ENCODE results near the gene MMP24.

- TF ChIP-seq, protein P1, sequence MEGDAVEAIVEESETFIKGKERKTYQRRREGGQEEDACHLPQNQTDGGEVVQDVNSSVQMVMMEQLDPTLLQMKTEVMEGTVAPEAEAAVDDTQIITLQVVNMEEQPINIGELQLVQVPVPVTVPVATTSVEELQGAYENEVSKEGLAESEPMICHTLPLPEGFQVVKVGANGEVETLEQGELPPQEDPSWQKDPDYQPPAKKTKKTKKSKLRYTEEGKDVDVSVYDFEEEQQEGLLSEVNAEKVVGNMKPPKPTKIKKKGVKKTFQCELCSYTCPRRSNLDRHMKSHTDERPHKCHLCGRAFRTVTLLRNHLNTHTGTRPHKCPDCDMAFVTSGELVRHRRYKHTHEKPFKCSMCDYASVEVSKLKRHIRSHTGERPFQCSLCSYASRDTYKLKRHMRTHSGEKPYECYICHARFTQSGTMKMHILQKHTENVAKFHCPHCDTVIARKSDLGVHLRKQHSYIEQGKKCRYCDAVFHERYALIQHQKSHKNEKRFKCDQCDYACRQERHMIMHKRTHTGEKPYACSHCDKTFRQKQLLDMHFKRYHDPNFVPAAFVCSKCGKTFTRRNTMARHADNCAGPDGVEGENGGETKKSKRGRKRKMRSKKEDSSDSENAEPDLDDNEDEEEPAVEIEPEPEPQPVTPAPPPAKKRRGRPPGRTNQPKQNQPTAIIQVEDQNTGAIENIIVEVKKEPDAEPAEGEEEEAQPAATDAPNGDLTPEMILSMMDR (conservative IDR thresholded peaks at IDR 0.05; ENCODE audit: low read depth in 2 of 2) = no peak
- TF ChIP-seq POLR2AphosphoS5 (IDR thresholded peaks at IDR 0.05; ENCODE audit: low read depth) (no peak), EZH2phosphoT487 (IDR thresholded peaks at IDR 0.05; ENCODE audit: unreplicated experiment) (no peak)
- TF ChIP-seq, protein P2, sequence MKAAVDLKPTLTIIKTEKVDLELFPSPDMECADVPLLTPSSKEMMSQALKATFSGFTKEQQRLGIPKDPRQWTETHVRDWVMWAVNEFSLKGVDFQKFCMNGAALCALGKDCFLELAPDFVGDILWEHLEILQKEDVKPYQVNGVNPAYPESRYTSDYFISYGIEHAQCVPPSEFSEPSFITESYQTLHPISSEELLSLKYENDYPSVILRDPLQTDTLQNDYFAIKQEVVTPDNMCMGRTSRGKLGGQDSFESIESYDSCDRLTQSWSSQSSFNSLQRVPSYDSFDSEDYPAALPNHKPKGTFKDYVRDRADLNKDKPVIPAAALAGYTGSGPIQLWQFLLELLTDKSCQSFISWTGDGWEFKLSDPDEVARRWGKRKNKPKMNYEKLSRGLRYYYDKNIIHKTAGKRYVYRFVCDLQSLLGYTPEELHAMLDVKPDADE (IDR thresholded peaks at IDR 0.05) = no peak
- TF ChIP-seq, protein P3, sequence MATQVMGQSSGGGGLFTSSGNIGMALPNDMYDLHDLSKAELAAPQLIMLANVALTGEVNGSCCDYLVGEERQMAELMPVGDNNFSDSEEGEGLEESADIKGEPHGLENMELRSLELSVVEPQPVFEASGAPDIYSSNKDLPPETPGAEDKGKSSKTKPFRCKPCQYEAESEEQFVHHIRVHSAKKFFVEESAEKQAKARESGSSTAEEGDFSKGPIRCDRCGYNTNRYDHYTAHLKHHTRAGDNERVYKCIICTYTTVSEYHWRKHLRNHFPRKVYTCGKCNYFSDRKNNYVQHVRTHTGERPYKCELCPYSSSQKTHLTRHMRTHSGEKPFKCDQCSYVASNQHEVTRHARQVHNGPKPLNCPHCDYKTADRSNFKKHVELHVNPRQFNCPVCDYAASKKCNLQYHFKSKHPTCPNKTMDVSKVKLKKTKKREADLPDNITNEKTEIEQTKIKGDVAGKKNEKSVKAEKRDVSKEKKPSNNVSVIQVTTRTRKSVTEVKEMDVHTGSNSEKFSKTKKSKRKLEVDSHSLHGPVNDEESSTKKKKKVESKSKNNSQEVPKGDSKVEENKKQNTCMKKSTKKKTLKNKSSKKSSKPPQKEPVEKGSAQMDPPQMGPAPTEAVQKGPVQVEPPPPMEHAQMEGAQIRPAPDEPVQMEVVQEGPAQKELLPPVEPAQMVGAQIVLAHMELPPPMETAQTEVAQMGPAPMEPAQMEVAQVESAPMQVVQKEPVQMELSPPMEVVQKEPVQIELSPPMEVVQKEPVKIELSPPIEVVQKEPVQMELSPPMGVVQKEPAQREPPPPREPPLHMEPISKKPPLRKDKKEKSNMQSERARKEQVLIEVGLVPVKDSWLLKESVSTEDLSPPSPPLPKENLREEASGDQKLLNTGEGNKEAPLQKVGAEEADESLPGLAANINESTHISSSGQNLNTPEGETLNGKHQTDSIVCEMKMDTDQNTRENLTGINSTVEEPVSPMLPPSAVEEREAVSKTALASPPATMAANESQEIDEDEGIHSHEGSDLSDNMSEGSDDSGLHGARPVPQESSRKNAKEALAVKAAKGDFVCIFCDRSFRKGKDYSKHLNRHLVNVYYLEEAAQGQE (IDR thresholded peaks at IDR 0.05; ENCODE audit: unreplicated experiment) = no peak
These were observed 58.7 kb downstream of the MMP24 start for GRCh38 chr20:35284992-35285805.

All from GM23338 (cell line).